GM19035 (cell line): ENCODE results near the gene MRS2.

Experiments used
- ATAC-seq: cut with Tn5 transposase; IDR thresholded peaks from one replicate; pipeline ENCODE4 v1.9.1; 2021; ENCODE audit not compliant: unreplicated experiment

MRS2 gene

GRCh38 chr6:24469811-24470210, 67.1 kb downstream of the MRS2 start:
- no peak for ATAC-seq

GRCh38 chr6:24472181-24472580, 69.4 kb downstream of the MRS2 start:
- ATAC-seq: no peak
